Endothelial cell of umbilical vein (primary cell): ENCODE measurements around the gene GPR65. TPM values are rescaled to one million over a fixed set of nuclear protein-coding genes. Genes with fewer than 3 reads are reported as not detected.

ENCODE experiments used
- BruUV-seq: library from RNA; stranded (reverse); fragments of 400-500 nt; replicated peaks from 2 replicates; lab custom pipeline; 2021; lab: Mats Ljungman, UMichigan
- CTCF ChIA-PET: fragments of 300-600, 350-600 bp; sonication (Branson Sonifier 250); formaldehyde crosslinking; loops from one replicate; lab custom pipeline; 2021; ENCODE audit warnings: antibody characterized with exemption, inconsistent platforms; lab: Charles Lee
- POLR2A ChIA-PET: fragments of 300-600, 350-600 bp; sonication (Branson Sonifier 250); formaldehyde crosslinking; loops from one replicate; lab custom pipeline; 2021; ENCODE audit warnings: antibody characterized with exemption, inconsistent platforms; lab: Charles Lee
- DNase-seq: peaks from one replicate; pipeline ENCODE4 v3.0.0-alpha.2; 2011; ENCODE audit warnings: low read depth, low spot score
- FAIRE-seq: peaks from 2 replicates; lab custom pipeline; 2011; peaks lifted over from hg19 to GRCh38; lab: Jason Lieb, UNC
- H2AFZ ChIP-seq: 2 replicates; pipeline ENCODE4 v1.6.0; 2012; ENCODE audit warnings: low read depth, low read length, control low read depth, inconsistent platforms
- H3K27ac ChIP-seq: 2 replicates; pipeline ENCODE4 v1.5.1; 2011; ENCODE audit warnings: low read depth, mild to moderate bottlenecking, control low read depth, low read length, moderate library complexity; ENCODE audit not compliant: insufficient read depth
- H3K27me3 ChIP-seq, 2 experiments: 2 replicates each; pipeline versions ENCODE4 v1.6.0 to v1.6.1; 2011; ENCODE audit warnings: low read length in 2 of 2, mixed read lengths in 1 of 2; ENCODE audit not compliant: control insufficient read depth in 2 of 2, insufficient read depth in 2 of 2
- H3K36me3 ChIP-seq, 2 experiments: 2 replicates in 1 of 2; 3 replicates in 1 of 2; pipeline ENCODE4 v1.5.1; 2011; ENCODE audit warnings: low read length in 2 of 2, mild to moderate bottlenecking in 1 of 2, moderate library complexity in 1 of 2; ENCODE audit not compliant: control insufficient read depth in 2 of 2, insufficient read depth in 2 of 2; ENCODE audit errors: extremely low read depth in 1 of 2
- H3K4me1 ChIP-seq: 3 replicates; pipeline ENCODE4 v1.5.1; 2011; ENCODE audit warnings: mild to moderate bottlenecking, low read length; ENCODE audit not compliant: control insufficient read depth, insufficient read depth; ENCODE audit errors: extremely low read depth
- H3K4me2 ChIP-seq: 2 replicates; pipeline ENCODE4 v1.6.1; 2011; ENCODE audit warnings: low read length, control low read depth, mixed read lengths; ENCODE audit not compliant: insufficient read depth
- H3K4me3 ChIP-seq, 3 experiments: fragments of 200-600 bp in 1 of 3; sonication (generic), shearing (Covaris generic) in 1 of 3; replicated peaks in 1 of 3; 2 replicates each; pipeline ENCODE4 v1.5.1; 2011 to 2016; ENCODE audit warnings: control low read depth in 3 of 3, low read length in 3 of 3, mild to moderate bottlenecking in 2 of 3, inconsistent platforms in 1 of 3, low read depth in 1 of 3, moderate library complexity in 1 of 3; ENCODE audit not compliant: insufficient read depth in 1 of 3
- H3K79me2 ChIP-seq: 2 replicates; pipeline ENCODE4 v1.6.0; 2012; ENCODE audit warnings: low read length, inconsistent platforms; ENCODE audit not compliant: control insufficient read depth, insufficient read depth
- H3K9ac ChIP-seq: replicated peaks from 2 replicates; pipeline ENCODE3; 2011; ENCODE audit warnings: low read length, control low read depth; ENCODE audit not compliant: insufficient read depth; ENCODE audit errors: extremely low read depth
- H3K9me1 ChIP-seq: replicated peaks from 3 replicates; pipeline ENCODE4 v1.6.0; 2011; ENCODE audit warnings: mild to moderate bottlenecking, low read length; ENCODE audit not compliant: control insufficient read depth, insufficient read depth; ENCODE audit errors: extremely low read depth
- H3K9me3 ChIP-seq: replicated peaks from 2 replicates; pipeline ENCODE4 v1.5.1; 2012; ENCODE audit warnings: low read length, inconsistent platforms; ENCODE audit not compliant: control insufficient read depth, insufficient read depth
- H4K20me1 ChIP-seq: replicated peaks from 2 replicates; pipeline ENCODE3; 2011; ENCODE audit warnings: mild to moderate bottlenecking, low read length; ENCODE audit not compliant: control insufficient read depth, insufficient read depth; ENCODE audit errors: extremely low read depth
- EZH2 ChIP-seq: IDR thresholded peaks from 2 replicates; pipeline ENCODE4 v1.6.1; 2012; ENCODE audit warnings: borderline replicate concordance, low read depth, mild to moderate bottlenecking, moderate library complexity, low read length, inconsistent platforms; ENCODE audit not compliant: severe bottlenecking
- FOS ChIP-seq: IDR thresholded peaks from 2 replicates; pipeline ENCODE4 v1.6.1; 2011; ENCODE audit warnings: mild to moderate bottlenecking, low read length, moderate library complexity, borderline replicate concordance; ENCODE audit not compliant: insufficient read depth
- GATA2 ChIP-seq: IDR thresholded peaks from 2 replicates; pipeline ENCODE4 v1.7.0; 2011; ENCODE audit warnings: low read depth, mild to moderate bottlenecking, moderate library complexity, mixed read lengths, low read length; ENCODE audit not compliant: insufficient read length, insufficient read depth
- JUN ChIP-seq: IDR thresholded peaks from 2 replicates; pipeline ENCODE4 v1.6.1; 2011; ENCODE audit warnings: borderline replicate concordance, low read depth; ENCODE audit not compliant: insufficient read length, insufficient read depth
- MYC ChIP-seq: IDR thresholded peaks from one replicate; pipeline ENCODE4 v1.6.1; 2011; ENCODE audit warnings: mild to moderate bottlenecking, low read depth, low read length
- POLR2A ChIP-seq: IDR thresholded peaks from 2 replicates; pipeline ENCODE4 v1.6.1; 2012; ENCODE audit warnings: low read depth, mild to moderate bottlenecking, control low read depth, low read length
- POLR2AphosphoS5 ChIP-seq: IDR thresholded peaks from 2 replicates; pipeline ENCODE4 v1.6.1; 2012; ENCODE audit warnings: low read depth, mild to moderate bottlenecking, control low read depth, low read length, moderate library complexity; ENCODE audit not compliant: insufficient read depth
- dilution Hi-C: fragments of 300-500 bp; cut with MboI; formaldehyde crosslinking; loops from one replicate; pipeline ENCODE4 v1.15.0; 2019; ENCODE audit warnings: low sequenced_read_pairs; ENCODE audit not compliant: extremely low pct_ligation_motif_present
- intact Hi-C: fragments of 100-400 bp; cut with micrococcal nuclease; formaldehyde crosslinking; loops from one replicate; pipeline ENCODE4 v1.10.0; 2022
- polyA plus RNA-seq, 4 experiments: library from polyadenylated mRNA; depleted of rRNA in 3 of 4; stranded (reverse) in 3 of 4; unstranded in 1 of 4; fragments of >200 nt; gene quantifications; 2 replicates each; pipeline versions ENCODE4 v1.2.1 to v1.2.3, GENCODE V29; 2011 to 2012; ENCODE audit warnings: missing spikeins in 1 of 4
- total RNA-seq: library from RNA; stranded (reverse); gene quantifications from 2 replicates; pipeline ENCODE4 v1.2.3, GENCODE V29; 2021
- TF ChIP-seq, protein P1 (sequence below): IDR thresholded peaks from 2 replicates; pipeline ENCODE4 v1.6.1; 2011; ENCODE audit not compliant: insufficient read depth, insufficient read length

GPR65 gene
- total and polyA plus RNA-seq, 2 donors (not counting 3 experiments of a cell fraction or from before 2014, with no cell fraction given): 0.03 to 0.07 TPM

DNA sequence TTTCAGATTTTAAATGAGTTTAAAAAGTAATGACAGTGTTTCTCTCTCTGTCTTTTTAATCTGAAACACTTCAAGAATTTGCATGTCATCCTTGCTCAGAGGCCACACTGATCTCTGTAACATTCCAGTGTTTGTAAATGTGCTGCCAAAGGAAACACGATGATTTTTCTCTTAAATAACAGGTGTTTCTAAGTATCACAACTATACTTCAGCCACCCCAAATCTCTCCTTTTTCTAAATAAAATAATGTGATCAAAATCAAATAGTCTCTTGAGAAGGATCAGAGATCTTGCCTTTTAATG lies 8.7 kb upstream of the GPR65 start:
- FAIRE-seq: no peak
- intact Hi-C loops: no loop called here
- H3K4me2 ChIP-seq: no peak overlapping the region

DNA sequence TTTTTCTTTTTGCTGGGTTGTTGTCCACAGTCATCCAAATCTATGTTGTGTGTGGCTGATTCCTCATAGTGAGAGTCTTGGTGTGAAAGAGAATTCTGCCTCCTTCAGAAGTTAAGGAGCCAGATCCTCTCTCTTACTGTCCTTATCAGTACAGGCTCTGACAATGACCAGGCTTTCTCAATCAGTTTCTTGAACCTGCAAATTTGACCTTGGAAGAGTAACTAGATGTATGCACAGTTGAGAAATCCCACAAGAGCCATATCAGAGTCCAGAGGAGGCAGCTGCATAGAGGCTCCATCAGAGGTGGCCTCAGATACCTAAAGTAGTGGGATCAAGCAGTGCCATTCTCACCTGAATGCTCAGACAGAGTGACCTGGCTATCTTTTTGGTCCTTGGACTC lies 6.5 kb upstream of the GPR65 start:
- H2AFZ ChIP-seq: no peak overlapping the region
- H3K9me3 ChIP-seq: no peaks in the 10 kb centered on the region
- no peak for TF ChIP-seq FOS
- H3K27me3 ChIP-seq: no peaks in the 10 kb centered on the region
- H3K4me3 ChIP-seq: no peak overlapping the region
- DNase-seq: no peak
- dilution Hi-C loops: no loop called here
- no peaks in the 10 kb centered on the region for H3K36me3 ChIP-seq
- no peak overlapping the region for H3K9ac ChIP-seq
- no peaks in the 10 kb centered on the region for H3K9me1 ChIP-seq
- no TSS peak for BruUV-seq
- H3K4me2 ChIP-seq: no peak overlapping the region
- no peaks in the 10 kb centered on the region for H4K20me1 ChIP-seq
- ChIA-PET POLR2A (no interaction called here), CTCF (no interaction called here)
- H3K4me1 ChIP-seq: peaks cover 2% of the 10 kb centered on the region
- H3K79me2 ChIP-seq: no peaks in the 10 kb centered on the region
- no peak for FAIRE-seq
- no peak overlapping the region for H3K27ac ChIP-seq
- intact Hi-C loops: no loop called here

More for the DNA sequence above, 8.7 kb upstream of the GPR65 start:
- no peak for DNase-seq
- Histone ChIP-seq H3K79me2 (no peaks in the 10 kb centered on the region), H3K9me1 (no peaks in the 10 kb centered on the region), H3K4me1 (peaks cover 12% of the 10 kb centered on the region), H4K20me1 (no peaks in the 10 kb centered on the region), H3K4me3 (no peak overlapping the region), H3K27ac (no peak overlapping the region), H3K27me3 (no peaks in the 10 kb centered on the region), H3K9me3 (no peaks in the 10 kb centered on the region), H3K9ac (no peak overlapping the region), H3K36me3 (no peaks in the 10 kb centered on the region), H2AFZ (no peak overlapping the region)
- POLR2A ChIA-PET: no interaction called here
- CTCF ChIA-PET: interaction anchor here (1.0 kb wide), 1 partner anchor 9 kb away, joined by 3 read pairs; no protein-coding TSS in a partner anchor
- TF ChIP-seq POLR2AphosphoS5 (no peak), EZH2 (no peak), POLR2A (no peak), JUN (no peak), MYC (no peak), GATA2 (no peak), FOS (no peak)
- TF ChIP-seq, protein P1, sequence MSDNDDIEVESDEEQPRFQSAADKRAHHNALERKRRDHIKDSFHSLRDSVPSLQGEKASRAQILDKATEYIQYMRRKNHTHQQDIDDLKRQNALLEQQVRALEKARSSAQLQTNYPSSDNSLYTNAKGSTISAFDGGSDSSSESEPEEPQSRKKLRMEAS: no peak
- no TSS peak for BruUV-seq
- dilution Hi-C loops: no loop called here
